K562 treated with DMSO at 1 percent for 24 hours (cell line): ENCODE results near the gene GPR82. TPM values are rescaled to one million over a fixed set of nuclear protein-coding genes. Genes with fewer than 3 reads are reported as not detected.

Source experiments
- total RNA-seq: library from RNA; unstranded; fragments of 300-600 nt; gene quantifications from 2 replicates; pipeline ENCODE4 v1.2.3, GENCODE V29; 2022; ENCODE audit warnings: low read depth; ENCODE audit not compliant: insufficient read depth

Gene GPR82, protein sequence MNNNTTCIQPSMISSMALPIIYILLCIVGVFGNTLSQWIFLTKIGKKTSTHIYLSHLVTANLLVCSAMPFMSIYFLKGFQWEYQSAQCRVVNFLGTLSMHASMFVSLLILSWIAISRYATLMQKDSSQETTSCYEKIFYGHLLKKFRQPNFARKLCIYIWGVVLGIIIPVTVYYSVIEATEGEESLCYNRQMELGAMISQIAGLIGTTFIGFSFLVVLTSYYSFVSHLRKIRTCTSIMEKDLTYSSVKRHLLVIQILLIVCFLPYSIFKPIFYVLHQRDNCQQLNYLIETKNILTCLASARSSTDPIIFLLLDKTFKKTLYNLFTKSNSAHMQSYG
- not detected in 2 replicates for total RNA-seq

DNA sequence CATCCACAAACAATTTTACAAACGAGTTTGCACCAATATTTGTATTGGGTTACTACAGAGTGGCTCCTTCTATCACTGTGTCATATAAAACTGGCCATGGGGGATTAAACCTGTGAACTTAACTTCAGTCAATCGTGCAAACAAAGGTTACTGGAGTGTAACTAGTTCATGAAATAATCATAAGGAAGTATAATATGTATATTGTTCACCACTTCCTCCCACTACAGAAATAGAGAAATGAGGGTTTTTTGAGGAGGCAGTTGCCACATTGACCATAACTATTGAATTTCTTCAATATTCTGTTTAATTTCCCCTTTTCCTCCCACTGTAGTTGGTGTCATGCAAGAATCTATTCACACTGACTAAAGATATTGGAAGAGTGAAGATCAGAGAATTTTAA is at the start of gene GPR82:
Gene GPR82 (plus strand): TSS at position 356 of the 400 bp plus-strand sequence. CDS start 2,846 bp downstream, outside the sequence.

GRCh38 chrX:41688835-41689234 is 35.1 kb upstream of the GPR82 start, which contains the start of gene GPR34:
Gene GPR34 (plus strand): TSS chrX:41688973. CDS start chrX:41695634, 6,661 bp downstream.

Other genes with a start within 250 kb of the GPR82 start
- not detected in 2 replicates for gene GPR34, start 35.2 kb upstream of the GPR82 start, total RNA-seq
- 3.5 and 4.7 TPM in 2 replicates for gene CASK, start 199.4 kb downstream of the GPR82 start, total RNA-seq